Middle frontal gyrus (tissue), 1 donor: ENCODE measurements around the gene MAGEA9.
"Not testable (repeated sequence)": the region's sequence is repeated elsewhere in the genome, so short reads cannot be mapped to it uniquely, and the experiment has no call there.

ENCODE experiments used
- DNase-seq: peaks from one replicate; pipeline ENCODE4 v3.0.0-alpha.2; 2015; ENCODE audit warnings: low spot score; ENCODE audit errors: extremely low spot score

Gene MAGEA9, protein sequence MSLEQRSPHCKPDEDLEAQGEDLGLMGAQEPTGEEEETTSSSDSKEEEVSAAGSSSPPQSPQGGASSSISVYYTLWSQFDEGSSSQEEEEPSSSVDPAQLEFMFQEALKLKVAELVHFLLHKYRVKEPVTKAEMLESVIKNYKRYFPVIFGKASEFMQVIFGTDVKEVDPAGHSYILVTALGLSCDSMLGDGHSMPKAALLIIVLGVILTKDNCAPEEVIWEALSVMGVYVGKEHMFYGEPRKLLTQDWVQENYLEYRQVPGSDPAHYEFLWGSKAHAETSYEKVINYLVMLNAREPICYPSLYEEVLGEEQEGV

GRCh38 chrX:149781727-149782126, at the start of gene MAGEA9:
MAGEA9 (plus strand) TSS chrX:149781930; CDS start chrX:149786211, 4,281 bp downstream.
- DNase-seq, result not testable (repeated sequence)

GRCh38 chrX:149742269-149742668, 39.5 kb upstream of the MAGEA9 start:
- DNase-seq, result not testable (repeated sequence)

GRCh38 chrX:149746390-149747007, 35.2 kb upstream of the MAGEA9 start:
- not testable (repeated sequence) for DNase-seq

- DNase-seq, result no peak
These were observed 24.3 kb upstream of the MAGEA9 start for GRCh38 chrX:149757206-149758067.

- DNase-seq, result no peak
These were observed 23.5 kb upstream of the MAGEA9 start for GRCh38 chrX:149758068-149758714.

- not testable (repeated sequence) for DNase-seq
These were observed 23.0 kb upstream of the MAGEA9 start for GRCh38 chrX:149758715-149759078.

GRCh38 chrX:149759824-149760223, 21.9 kb upstream of the MAGEA9 start:
- no peak for DNase-seq

DNA sequence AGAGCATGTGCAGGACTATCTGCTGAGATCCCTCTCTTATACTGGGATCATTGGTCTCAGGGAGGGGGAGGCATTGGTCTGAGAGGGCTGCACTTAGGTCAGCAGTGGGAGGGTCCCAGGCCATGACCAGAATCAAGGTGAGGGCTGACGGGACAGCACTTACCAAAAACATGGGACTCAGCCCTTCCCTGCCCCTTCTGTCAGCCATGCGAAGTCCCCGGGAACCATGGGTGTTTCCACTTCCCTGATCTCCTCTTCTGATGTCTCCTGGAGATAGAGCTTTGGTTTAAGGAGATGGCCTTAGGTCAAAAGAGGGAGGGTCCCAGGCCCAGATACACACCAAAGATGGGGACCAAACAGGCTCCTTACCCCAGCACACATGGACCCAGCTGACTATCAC, 20.8 kb upstream of the MAGEA9 start:
- DNase-seq, result no peak

DNA sequence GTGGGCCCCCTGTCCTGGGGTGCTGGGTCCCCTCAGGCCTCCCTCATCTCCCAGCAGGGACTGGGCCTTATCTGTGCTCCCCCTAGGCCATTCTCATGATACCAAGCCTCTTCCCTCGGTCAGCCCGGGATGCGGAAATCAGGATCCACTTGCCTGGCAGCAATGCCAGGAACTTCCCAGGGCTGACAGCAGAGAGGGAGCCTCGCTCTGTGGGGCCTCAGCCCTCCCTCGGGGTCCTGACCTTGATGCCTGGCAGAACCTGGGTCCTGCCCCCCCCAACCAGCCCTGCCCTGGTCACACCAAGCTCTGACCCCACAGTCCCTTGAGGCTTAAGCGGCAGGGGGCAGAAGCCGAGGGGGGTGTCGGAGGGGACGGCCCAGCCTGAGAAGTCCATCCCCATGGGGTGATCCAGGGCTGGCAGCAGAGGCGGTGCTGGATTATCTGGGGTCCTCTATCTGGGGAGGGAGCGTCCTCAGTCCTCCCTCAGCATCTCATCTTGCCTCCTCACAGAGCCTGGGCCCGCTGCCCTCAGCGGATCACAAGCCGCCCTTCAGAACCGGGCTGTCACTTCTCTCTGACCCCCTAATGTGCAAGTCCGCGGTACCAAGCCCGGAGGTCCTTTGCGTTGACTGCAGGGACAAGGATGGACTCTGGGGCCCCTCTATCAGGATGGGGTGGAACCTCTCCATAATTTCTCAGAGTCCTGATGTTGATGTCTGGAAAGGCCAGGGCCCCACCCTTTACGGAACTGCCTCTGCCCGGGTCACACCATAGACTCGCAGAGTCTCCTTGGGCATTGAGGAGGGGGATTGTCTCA, 19.7 kb upstream of the MAGEA9 start:
- DNase-seq, result not testable (repeated sequence)

GRCh38 chrX:149762696-149763614, 18.8 kb upstream of the MAGEA9 start:
- DNase-seq, result no peak

GRCh38 chrX:149770344-149770743, 11.4 kb upstream of the MAGEA9 start:
- not testable (repeated sequence) for DNase-seq

GRCh38 chrX:149773026-149773425, 8.7 kb upstream of the MAGEA9 start:
- not testable (repeated sequence) for DNase-seq

DNA sequence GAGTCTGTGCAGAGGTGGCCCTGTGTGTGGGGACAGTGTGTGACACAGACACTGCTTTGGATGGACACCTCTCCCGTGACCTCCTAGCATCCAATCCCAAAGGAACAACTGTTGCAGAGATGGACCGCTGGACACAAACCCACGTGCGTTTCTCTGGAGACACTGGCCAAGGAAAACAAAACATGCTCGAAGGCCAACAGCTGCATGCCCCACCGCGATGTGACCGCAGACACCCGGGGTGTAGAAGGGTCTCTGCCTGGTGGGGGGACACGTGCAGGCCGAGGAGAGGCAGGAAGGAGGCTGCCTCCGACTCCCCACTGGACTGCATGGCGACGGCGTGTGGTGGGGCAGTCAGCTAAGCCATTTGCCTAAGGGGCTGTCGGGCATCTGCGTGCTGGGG, 8.0 kb upstream of the MAGEA9 start, which contains the start of gene HSFX1:
TSS of gene HSFX1 (plus strand) at position 301 of the 400 bp plus-strand sequence. CDS start 614 bp downstream, outside the sequence.
- not testable (repeated sequence) for DNase-seq

DNA sequence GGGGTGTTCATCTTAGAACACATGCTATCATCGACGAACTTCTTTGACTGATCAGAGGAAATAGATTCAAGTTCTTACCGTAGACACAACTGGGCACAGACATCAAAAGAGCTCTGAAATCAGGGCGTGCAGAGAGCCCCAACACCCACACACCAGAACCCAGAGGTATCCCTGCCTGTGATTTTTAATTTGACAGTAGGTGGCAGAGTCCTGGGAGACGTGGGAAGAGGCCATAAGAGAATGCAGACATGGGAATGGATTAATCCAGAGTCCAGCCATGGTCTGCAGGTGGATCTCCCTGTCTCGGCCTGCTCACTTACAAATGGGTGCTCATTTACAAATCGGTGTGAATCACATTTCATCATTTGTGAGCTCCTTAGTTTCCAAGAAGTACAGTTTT, 3.7 kb upstream of the MAGEA9 start:
- not testable (repeated sequence) for DNase-seq

DNA sequence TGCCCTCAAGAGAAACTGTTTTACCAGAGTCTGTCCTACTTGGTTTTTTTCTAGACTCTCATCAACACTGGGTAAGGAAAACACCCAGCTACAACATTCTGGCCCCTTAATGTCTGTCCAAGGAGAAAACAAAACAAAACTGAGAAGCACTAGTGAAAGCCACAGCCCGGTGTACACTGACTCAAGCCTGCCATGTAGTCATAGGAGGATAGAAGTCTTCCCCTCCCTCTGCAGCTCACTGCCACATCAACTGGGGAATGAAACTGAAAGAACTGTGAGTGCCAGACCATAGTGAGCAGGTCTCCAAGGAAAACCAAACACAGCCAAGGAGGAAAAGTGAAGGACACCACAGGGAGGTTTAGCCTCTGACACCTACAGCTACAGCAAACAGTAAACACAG, 13.8 kb downstream of the MAGEA9 start:
- not testable (repeated sequence) for DNase-seq

- DNase-seq, result no peak
These were observed 17.5 kb downstream of the MAGEA9 start for GRCh38 chrX:149799095-149799714.

DNA sequence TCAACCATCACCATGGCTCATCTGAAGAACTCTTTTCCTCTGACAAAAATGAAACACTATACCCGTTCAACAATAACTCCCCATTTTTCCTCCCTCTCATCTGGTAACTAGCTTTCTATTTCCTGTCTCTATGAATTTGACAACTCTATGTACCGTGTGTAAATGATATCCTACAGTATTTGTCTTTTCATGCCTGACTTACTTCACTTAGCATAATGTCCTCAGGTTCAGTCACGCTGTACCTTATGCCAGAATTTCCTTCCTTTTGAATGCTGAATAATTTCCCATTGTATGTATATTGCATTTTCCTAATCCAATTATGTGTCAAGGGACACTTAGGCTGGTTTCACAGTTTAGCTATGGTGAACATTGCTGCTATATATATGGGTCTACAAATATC, 18.2 kb downstream of the MAGEA9 start:
- DNase-seq, result no peak

GRCh38 chrX:149803458-149804062, 21.8 kb downstream of the MAGEA9 start:
- no peak for DNase-seq

DNA sequence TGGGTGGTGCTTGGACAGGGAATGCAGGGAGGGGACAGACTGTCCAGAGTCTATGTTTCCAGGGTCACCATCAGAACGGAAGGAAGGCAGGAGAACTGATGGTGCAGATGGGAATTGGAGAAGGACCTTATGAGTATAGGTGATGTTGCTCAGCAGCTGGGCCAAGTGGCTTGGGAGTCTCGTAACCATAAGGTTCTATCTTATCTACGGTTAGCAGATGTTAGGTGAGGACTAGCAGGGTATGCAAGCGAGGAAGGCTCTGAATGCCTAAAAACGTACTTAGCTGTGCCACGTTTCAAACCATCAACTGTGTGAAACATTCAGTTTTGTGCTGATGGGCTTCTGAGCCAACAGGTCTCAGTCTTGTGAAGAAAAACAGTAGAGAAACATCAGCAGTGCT, 22.4 kb downstream of the MAGEA9 start:
- no peak for DNase-seq
